Middle frontal gyrus (tissue), 1 donor: Measurements from ENCODE around the gene PTPRN2.
"Not testable (repeated sequence)": the region's sequence is repeated elsewhere in the genome, so short reads cannot be mapped to it uniquely, and the experiment has no call there.

ENCODE experiments used
- DNase-seq: peaks from one replicate; pipeline ENCODE4 v3.0.0-alpha.2; 2015; ENCODE audit warnings: low spot score; ENCODE audit errors: extremely low spot score

The PTPRN2 gene

GRCh38 chr7:157898802-157899505, 688.7 kb downstream of the PTPRN2 start:
- DNase-seq = no peak

GRCh38 chr7:157898261-157898660, 689.4 kb downstream of the PTPRN2 start:
- DNase-seq = no peak

GRCh38 chr7:157897681-157898080, 689.9 kb downstream of the PTPRN2 start:
- DNase-seq = no peak

- DNase-seq = no peak
Observed at GRCh38 chr7:157896774-157897555, 690.7 kb downstream of the PTPRN2 start.

- DNase-seq = not testable (repeated sequence)
Observed at GRCh38 chr7:157896376-157896675, 691.3 kb downstream of the PTPRN2 start.

- DNase-seq = no peak
Observed at GRCh38 chr7:157895520-157896375, 691.9 kb downstream of the PTPRN2 start.

GRCh38 chr7:157895098-157895497, 692.5 kb downstream of the PTPRN2 start:
- DNase-seq = not testable (repeated sequence)

- DNase-seq = no peak
Observed at GRCh38 chr7:157893535-157894044, 694.0 kb downstream of the PTPRN2 start.

GRCh38 chr7:157892751-157893523, 694.7 kb downstream of the PTPRN2 start:
- no peak for DNase-seq

- no peak for DNase-seq
Observed at GRCh38 chr7:157890921-157891401, 696.7 kb downstream of the PTPRN2 start.

GRCh38 chr7:157889480-157889879, 698.1 kb downstream of the PTPRN2 start:
- DNase-seq = no peak

- no peak for DNase-seq
Observed at GRCh38 chr7:157888579-157888978, 699.0 kb downstream of the PTPRN2 start.

GRCh38 chr7:157887400-157887799, 700.2 kb downstream of the PTPRN2 start:
- DNase-seq = no peak

- no peak for DNase-seq
Observed at GRCh38 chr7:157886711-157887110, 700.9 kb downstream of the PTPRN2 start.

- DNase-seq = no peak
Observed at GRCh38 chr7:157886266-157886665, 701.4 kb downstream of the PTPRN2 start.

GRCh38 chr7:157885140-157885539, 702.5 kb downstream of the PTPRN2 start:
- no peak for DNase-seq

GRCh38 chr7:157884461-157885062, 703.1 kb downstream of the PTPRN2 start:
- no peak for DNase-seq

GRCh38 chr7:157881048-157881771, 706.4 kb downstream of the PTPRN2 start:
- no peak for DNase-seq

GRCh38 chr7:157879391-157879790, 708.2 kb downstream of the PTPRN2 start:
- DNase-seq = no peak
